Progenitor cell of endocrine pancreas (in vitro differentiated cells): ENCODE measurements around the gene IFIT2. TPM values are rescaled to one million over a fixed set of nuclear protein-coding genes. Genes with fewer than 3 reads are reported as not detected.
"Not testable (repeated sequence)": the region's sequence is repeated elsewhere in the genome, so short reads cannot be mapped to it uniquely, and the experiment has no call there.

Experiments used
- DNase-seq: peaks from one replicate; pipeline ENCODE4 v3.0.0; 2021; ENCODE audit warnings: low spot score; ENCODE audit not compliant: unreplicated experiment
- H3K27ac Mint-ChIP-seq: 2 replicates; pipeline ENCODE4 v1.8.0; 2021; ENCODE audit warnings: mild to moderate bottlenecking, moderate library complexity, mixed read lengths
- H3K27me3 Mint-ChIP-seq: 2 replicates; pipeline ENCODE4 v1.8.0; 2021; ENCODE audit warnings: mixed read lengths
- H3K36me3 Mint-ChIP-seq: 2 replicates; pipeline ENCODE4 v1.8.0; 2022; ENCODE audit warnings: mixed read lengths; ENCODE audit not compliant: insufficient read depth
- H3K4me1 Mint-ChIP-seq: 2 replicates; pipeline ENCODE4 v1.8.0; 2021; ENCODE audit warnings: low read depth, mixed read lengths
- H3K4me3 Mint-ChIP-seq: 2 replicates; pipeline ENCODE4 v1.8.0; 2021; ENCODE audit warnings: low read depth, mild to moderate bottlenecking, moderate library complexity, mixed read lengths
- H3K9me3 Mint-ChIP-seq: 2 replicates; pipeline ENCODE4 v1.8.0; 2021; ENCODE audit warnings: low read depth, mixed read lengths
- total RNA-seq: library from RNA; stranded (reverse); gene quantifications from 2 replicates; pipeline ENCODE4 v1.2.1, GENCODE V29; 2021
- TF ChIP-seq, protein P1 (sequence below): fragments of 200-600 bp; sonication (generic); IDR thresholded peaks from one replicate; pipeline ENCODE4 v1.5.0; 2021; ENCODE audit warnings: antibody characterized with exemption, mild to moderate bottlenecking; ENCODE audit not compliant: unreplicated experiment

IFIT2 gene
- total RNA-seq, 1 donor from 2014 or later, result not detected

DNA sequence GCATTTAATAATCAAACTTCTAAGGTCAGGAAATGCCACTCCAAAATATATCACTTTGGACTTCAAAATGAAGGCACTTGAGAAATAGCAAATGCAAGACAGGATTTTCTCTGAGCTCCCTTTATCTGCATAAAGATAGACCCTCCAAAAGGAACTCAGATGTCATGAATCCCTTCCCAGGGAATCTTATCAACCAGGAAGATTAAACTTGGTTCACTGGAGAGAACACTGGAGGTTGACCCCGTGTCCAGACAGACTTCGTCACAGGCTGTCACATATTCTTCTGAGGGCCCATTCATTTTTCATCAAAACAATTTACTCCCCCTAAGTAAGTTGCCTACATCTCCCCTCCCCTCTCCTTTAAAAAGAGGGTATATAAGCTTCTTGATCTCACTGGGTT, 47.1 kb downstream of the IFIT2 start:
- Mint-ChIP-seq H3K27ac (peak overlapping the region; percentile 99), H3K36me3 (peaks cover 4% of the 10 kb centered on the region), H3K4me3 (no peak overlapping the region), H3K4me1 (peaks cover 57% of the 10 kb centered on the region), H3K27me3 (no peaks in the 10 kb centered on the region), H3K9me3 (peaks cover 6% of the 10 kb centered on the region)
- TF ChIP-seq, protein P1, sequence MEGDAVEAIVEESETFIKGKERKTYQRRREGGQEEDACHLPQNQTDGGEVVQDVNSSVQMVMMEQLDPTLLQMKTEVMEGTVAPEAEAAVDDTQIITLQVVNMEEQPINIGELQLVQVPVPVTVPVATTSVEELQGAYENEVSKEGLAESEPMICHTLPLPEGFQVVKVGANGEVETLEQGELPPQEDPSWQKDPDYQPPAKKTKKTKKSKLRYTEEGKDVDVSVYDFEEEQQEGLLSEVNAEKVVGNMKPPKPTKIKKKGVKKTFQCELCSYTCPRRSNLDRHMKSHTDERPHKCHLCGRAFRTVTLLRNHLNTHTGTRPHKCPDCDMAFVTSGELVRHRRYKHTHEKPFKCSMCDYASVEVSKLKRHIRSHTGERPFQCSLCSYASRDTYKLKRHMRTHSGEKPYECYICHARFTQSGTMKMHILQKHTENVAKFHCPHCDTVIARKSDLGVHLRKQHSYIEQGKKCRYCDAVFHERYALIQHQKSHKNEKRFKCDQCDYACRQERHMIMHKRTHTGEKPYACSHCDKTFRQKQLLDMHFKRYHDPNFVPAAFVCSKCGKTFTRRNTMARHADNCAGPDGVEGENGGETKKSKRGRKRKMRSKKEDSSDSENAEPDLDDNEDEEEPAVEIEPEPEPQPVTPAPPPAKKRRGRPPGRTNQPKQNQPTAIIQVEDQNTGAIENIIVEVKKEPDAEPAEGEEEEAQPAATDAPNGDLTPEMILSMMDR, result no peak
- no peak for DNase-seq

DNA sequence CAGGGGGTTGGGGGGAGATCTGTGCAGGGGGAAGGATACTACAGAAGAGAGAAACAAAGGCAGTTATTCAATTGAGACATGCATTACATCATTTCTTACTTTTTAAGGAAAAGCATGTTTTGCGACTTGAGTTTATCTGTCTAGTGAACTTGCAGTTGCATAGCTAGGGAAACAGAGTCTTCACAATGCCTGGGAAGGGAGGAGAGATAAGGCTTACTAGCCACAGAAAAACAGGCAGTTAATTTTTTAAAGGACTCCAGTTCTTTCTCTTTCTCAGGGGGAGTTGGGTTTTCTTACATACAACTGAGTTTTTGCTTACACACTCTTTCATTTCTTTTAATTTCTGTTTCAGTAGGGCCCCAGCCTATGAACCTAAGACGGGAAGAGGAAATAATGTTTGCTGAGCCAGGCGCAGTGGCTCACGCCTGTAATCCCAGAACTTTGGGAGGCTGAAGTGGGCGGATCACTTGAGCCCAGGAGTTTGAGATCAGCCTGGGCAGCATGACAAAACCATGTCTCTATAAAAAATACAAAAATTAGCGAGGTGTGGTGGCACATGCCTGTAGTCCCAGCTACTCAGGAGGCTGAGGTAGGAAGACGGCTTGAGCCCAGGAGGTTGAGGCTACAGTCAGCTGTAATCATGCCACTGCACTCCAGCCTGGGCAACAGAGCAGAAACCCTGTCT, 48.9 kb downstream of the IFIT2 start:
- not testable (repeated sequence) for H3K9me3 Mint-ChIP-seq, H3K36me3 Mint-ChIP-seq, DNase-seq, H3K27me3 Mint-ChIP-seq
- Mint-ChIP-seq H3K27ac (peak overlapping the region; percentile 99), H3K4me3 (peak overlapping the region; percentile 17), H3K4me1 (peaks cover 58% of the 10 kb centered on the region)

DNA sequence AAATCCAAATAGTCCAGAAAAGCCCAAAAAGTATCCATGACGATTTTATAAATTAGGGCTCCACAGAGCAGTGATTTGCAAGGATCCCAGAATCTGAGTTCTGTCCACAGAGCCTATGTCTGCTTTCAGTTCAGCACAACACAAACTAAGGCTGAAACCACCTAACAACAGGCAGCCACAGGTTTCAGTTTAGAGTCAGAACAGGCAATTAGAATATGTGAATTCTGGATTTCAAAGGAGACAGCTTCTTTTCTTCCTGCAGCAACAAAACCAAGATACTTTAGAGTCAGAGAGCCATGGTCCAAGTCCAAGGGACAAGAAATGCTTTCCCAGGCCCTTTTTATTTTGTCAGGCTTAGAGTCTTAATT, 49.5 kb downstream of the IFIT2 start:
- peaks cover 9% of the 10 kb centered on the region for H3K9me3 Mint-ChIP-seq
- H3K36me3 Mint-ChIP-seq, result peaks cover 7% of the 10 kb centered on the region
- no peak for DNase-seq
- no peaks in the 10 kb centered on the region for H3K27me3 Mint-ChIP-seq
- TF ChIP-seq, protein P1, result no peak
- peak overlapping the region; percentile 99 for H3K27ac Mint-ChIP-seq
- peaks cover 56% of the 10 kb centered on the region for H3K4me1 Mint-ChIP-seq
- H3K4me3 Mint-ChIP-seq, result peak overlapping the region; percentile 23

DNA sequence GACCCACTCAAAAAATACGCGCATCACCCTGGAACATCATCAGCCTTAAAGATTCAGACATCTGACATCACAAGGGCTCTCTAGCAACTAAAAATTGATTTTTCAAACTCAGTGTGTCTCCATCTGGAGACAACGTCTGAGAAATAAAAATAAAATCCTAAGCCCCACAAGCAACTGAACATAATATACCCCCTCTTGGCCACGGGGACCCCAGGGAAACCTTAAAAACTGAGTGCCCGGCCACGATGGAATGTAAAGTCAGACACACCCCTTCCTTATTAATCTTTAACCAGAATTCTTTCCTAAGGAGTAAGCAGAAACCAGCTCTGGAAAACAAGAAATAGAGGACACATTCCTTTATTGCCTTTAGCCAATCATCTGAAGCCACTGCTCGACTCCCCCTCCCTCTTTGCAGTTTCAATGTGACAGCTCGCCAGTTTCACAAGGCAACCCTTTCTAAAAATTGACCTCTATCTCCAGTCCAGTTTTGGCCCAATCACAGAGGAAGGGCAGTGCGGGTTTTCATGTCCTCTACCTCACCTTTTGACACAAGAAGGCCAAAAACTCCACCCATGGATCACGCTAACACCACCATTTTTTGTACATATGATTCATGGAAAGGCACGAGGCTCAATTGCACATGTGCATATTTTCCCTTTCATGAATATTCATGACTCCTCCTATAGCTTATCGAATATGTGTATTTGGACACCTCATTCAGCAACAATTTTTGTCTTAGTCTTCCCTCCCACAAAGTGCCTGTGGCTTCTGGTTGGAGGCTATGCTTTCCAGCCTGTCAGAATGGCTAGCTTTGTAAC, 50.1 kb downstream of the IFIT2 start:
- TF ChIP-seq, protein P1, result no peak
- Mint-ChIP-seq H3K4me3 (peak overlapping the region; percentile 27), H3K9me3 (peaks cover 9% of the 10 kb centered on the region), H3K4me1 (peaks cover 55% of the 10 kb centered on the region), H3K36me3 (peaks cover 7% of the 10 kb centered on the region), H3K27ac (peak overlapping the region; percentile 99), H3K27me3 (no peaks in the 10 kb centered on the region)
- DNase-seq, result peak; percentile 20

DNA sequence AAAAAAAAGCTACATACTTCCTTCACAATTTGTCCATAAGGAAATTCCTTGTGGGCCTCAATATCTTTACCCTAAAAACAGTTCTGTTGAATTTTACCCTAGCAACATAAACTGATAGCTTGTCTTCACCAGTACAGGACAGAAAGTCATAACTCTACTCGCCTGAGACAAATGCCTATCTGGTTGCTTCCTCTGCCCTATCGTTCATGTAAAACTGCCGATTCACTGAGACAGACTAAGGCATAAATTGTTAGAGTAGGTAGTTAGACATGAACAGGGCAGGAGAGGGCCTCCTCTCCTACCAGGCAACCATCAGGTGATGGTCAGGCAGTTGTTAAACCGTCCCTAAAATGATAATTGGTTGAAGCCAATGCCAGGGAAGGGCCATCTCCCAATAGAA, 51.0 kb downstream of the IFIT2 start:
- DNase-seq, result no peak

More for the DNA sequence above, 51.0 kb downstream of the IFIT2 start:
- TF ChIP-seq, protein P1, result no peak
- Mint-ChIP-seq H3K27ac (peak overlapping the region; percentile 99), H3K27me3 (no peaks in the 10 kb centered on the region), H3K9me3 (peaks cover 9% of the 10 kb centered on the region), H3K36me3 (peaks cover 7% of the 10 kb centered on the region), H3K4me3 (no peak overlapping the region), H3K4me1 (peaks cover 54% of the 10 kb centered on the region)
